Vagina (tissue), 2 donors: ENCODE measurements around the gene GRM3.

ENCODE experiments used
- CTCF ChIP-seq, 3 experiments: fragments of 450-650 bp in 2 of 3; fragments of 200-600 bp in 1 of 3; sonication (generic) in 1 of 3; IDR thresholded peaks; one replicate each; pipeline ENCODE4 v1.5.1; 2017 to 2019; ENCODE audit warnings: antibody characterized with exemption in 3 of 3, mild to moderate bottlenecking in 2 of 3, moderate library complexity in 2 of 3
- POLR2A ChIP-seq, 2 donors: fragments of 450-650 bp; IDR thresholded peaks; one replicate each; pipeline ENCODE4 v1.6.1; 2017; ENCODE audit warnings: antibody characterized with exemption in 2 of 2, mild to moderate bottlenecking in 2 of 2, moderate library complexity in 2 of 2

GRCh38 chr7:86784765-86785164 lies 141.1 kb downstream of the GRM3 start:
- no peak for TF ChIP-seq POLR2A (IDR thresholded peaks at IDR 0.05)
- TF ChIP-seq CTCF (IDR thresholded peaks at IDR 0.05): no peak
